Measurements from ENCODE around the gene PGAP2.

DNA sequence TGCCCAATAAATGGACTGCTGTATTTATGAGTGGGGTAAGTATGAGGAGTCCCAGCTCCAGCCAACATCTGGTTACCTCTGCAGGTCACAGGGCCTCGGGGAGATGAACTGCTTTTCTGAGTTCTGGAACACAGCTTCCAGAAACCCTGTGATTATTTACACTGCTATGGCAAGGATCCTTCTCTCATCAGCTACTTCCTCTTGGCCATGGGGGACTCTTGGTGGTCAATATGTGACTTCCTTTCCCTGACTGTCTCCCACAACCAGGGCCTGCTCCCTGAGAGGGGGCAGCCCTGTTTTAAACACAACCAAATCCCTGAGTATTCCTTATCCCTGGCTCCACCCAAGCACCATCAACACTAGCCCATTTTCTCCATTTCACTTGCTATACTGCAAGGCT is 22.4 kb downstream of the PGAP2 start:
- TF ChIP-seq EZH2phosphoT487 (IDR thresholded peaks at IDR 0.05; ENCODE audit: borderline replicate concordance) = no peak
- no peak for TF ChIP-seq CTCF (conservative IDR thresholded peaks at IDR 0.05; ENCODE audit: low read length)
